SH-SY5Y (cell line): Measurements from ENCODE around the gene NKX2-4.

ENCODE experiments used
- GATA2 ChIP-seq: IDR thresholded peaks from 2 replicates; pipeline ENCODE4 v1.6.1; 2011; ENCODE audit warnings: mild to moderate bottlenecking, low read depth, low read length
- GATA3 ChIP-seq: IDR thresholded peaks from 2 replicates; pipeline ENCODE4 v1.6.1; 2011; ENCODE audit warnings: low read depth, mild to moderate bottlenecking, low read length, moderate library complexity

Gene NKX2-4

GRCh38 chr20:21353236-21353635 lies 44.1 kb downstream of the NKX2-4 start:
- TF ChIP-seq GATA3 (no peak), GATA2 (no peak)

- TF ChIP-seq GATA2 = no peak
- TF ChIP-seq GATA3 = no peak
Observed at GRCh38 chr20:21352703-21353102, 44.6 kb downstream of the NKX2-4 start.
